Measurements from ENCODE around the gene SERPIND1. TPM values are rescaled to one million over a fixed set of nuclear protein-coding genes. Genes with fewer than 3 reads are reported as not detected.

SERPIND1 gene
- total RNA-seq, 1 donor, result 0.09 TPM

DNA sequence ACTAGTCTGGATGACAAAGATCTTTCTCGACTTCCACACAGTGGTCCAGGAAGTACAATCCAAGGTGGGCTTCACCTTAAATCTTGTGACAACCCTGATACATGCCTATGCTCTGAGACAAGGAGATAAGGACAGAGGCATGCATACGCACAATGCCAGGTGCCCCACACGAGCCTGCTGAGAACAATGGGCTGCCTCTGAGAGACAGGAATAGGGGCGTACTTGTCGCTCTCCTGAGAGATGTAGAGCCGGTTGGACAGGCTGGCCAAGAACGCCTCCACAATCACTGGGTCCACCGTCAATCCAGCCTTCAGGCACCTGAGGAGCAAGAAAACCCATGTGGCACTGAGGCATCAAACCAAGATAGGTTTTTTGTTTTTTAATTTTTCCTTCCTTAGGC, 25.5 kb downstream of the SERPIND1 start:
- TF ChIP-seq, protein P1, sequence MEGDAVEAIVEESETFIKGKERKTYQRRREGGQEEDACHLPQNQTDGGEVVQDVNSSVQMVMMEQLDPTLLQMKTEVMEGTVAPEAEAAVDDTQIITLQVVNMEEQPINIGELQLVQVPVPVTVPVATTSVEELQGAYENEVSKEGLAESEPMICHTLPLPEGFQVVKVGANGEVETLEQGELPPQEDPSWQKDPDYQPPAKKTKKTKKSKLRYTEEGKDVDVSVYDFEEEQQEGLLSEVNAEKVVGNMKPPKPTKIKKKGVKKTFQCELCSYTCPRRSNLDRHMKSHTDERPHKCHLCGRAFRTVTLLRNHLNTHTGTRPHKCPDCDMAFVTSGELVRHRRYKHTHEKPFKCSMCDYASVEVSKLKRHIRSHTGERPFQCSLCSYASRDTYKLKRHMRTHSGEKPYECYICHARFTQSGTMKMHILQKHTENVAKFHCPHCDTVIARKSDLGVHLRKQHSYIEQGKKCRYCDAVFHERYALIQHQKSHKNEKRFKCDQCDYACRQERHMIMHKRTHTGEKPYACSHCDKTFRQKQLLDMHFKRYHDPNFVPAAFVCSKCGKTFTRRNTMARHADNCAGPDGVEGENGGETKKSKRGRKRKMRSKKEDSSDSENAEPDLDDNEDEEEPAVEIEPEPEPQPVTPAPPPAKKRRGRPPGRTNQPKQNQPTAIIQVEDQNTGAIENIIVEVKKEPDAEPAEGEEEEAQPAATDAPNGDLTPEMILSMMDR (IDR thresholded peaks at IDR 0.05; ENCODE audit: insufficient read depth, low read length), result no peak
- H3K4me3 ChIP-seq (ENCODE audit: low read depth, low read length), result no peak overlapping the region

DNA sequence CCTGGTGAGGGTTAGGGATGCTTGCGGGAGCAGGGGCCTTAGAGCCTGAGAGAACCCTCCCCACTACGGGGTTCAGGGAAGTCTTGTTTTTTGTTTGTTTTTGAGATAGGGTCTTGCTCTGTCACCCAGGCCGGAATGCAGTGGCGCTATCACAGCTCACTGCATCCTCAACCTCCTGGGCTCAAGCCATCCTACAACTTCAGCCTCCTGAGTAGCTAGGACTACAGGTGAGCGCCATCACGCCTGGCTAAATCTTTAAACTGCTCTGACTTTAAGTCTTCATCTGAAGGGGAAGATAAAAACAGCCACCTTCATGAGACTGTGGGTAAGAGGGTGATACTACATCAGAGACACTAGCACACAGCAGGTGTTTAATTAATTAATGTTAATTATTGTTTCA, 28.5 kb downstream of the SERPIND1 start:
- no peak for DNase-seq (ENCODE audit: low read depth)
- H3K4me3 ChIP-seq (ENCODE audit: low read depth, low read length), result no peak overlapping the region
- TF ChIP-seq, protein P1 (IDR thresholded peaks at IDR 0.05; ENCODE audit: insufficient read depth, low read length), result no peak

More for the DNA sequence above, 25.5 kb downstream of the SERPIND1 start:
- no peak for DNase-seq (ENCODE audit: low read depth)

DNA sequence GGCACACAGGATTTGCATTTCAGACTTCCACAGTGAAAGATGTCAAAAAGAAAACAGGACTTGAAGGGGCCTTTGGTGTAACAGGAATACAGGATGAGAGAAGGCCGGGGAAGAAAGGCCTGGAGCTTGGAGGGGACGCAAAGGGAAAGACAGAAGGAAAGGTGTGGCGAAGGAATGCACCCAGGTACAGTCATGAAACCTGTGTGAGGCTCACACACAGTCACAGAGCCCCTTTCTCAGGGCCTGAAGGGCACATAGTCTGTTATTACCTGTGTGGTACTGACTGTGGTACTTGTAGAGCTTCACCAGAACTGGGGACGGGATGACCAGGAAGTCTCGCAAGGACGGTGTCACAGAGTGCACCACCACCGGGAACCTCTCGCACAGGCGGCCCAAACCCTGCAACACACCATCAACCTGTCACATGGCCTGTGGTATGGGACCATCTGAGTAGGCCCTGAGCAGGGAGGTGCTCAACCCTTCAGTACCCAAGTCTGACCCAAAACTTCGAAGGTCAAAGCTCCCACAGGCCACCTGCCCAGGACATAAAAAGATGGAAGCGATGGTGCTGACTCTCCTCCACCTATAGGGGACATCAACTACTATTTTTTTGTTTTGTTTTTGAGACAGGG, 29.1 kb downstream of the SERPIND1 start:
- TF ChIP-seq, protein P1 (IDR thresholded peaks at IDR 0.05; ENCODE audit: insufficient read depth, low read length), result no peak
- no peak for DNase-seq (ENCODE audit: low read depth)
- no peak overlapping the region for H3K4me3 ChIP-seq (ENCODE audit: low read depth, low read length)

DNA sequence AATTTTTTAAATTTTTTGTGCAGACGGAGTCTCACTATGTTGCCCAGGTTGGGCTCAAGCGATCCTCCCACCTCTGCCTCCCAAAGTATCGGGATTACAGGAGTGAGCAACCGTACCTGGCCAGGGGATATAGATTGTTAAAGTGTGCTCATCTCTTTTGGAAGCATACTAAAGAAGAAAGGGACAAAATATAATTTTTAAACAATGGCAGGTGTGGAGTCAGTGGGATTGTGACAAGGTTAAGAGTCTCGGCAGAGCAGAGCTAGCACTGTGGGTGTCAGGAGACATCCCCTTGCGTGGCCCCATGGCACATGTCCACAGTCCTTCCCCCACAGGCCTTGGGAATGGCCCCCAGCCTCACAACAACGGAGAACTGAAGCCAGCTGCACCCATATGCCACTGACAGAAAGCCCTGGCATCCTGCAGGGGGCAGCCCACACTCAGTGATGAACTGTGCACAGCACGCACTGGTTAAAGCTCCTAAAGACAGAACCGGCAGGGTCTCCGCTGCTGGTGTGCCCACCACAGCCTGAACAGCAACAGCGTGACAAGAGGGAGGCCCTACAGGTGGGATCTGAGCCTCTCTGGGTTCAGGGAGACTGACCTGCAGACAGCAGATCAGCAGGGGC, 29.9 kb downstream of the SERPIND1 start:
- no peak overlapping the region for H3K4me3 ChIP-seq (ENCODE audit: low read depth, low read length)
- DNase-seq (ENCODE audit: low read depth), result peak; percentile 31
- TF ChIP-seq, protein P1 (IDR thresholded peaks at IDR 0.05; ENCODE audit: insufficient read depth, low read length), result peak; percentile 52

DNA sequence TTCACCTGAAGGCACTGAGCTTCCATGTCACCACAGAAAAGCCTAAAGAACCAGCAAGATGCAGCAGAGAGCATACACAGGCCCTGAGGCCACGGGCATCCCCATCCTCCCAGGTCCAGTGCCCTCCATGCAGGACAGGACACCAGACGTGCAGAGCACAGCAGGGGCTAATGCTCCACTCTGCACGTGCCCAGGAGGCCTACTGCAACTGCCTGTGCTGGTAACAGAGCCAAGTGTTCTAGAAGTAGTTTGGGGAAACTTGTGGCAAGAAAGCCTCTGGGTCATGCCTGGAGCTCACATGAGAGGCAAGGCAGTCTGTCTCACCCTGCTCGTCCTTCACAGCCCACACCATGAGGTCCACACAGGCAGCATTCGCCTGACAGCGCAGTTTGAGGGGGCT, 30.7 kb downstream of the SERPIND1 start:
- no peak for DNase-seq (ENCODE audit: low read depth)
- H3K4me3 ChIP-seq (ENCODE audit: low read depth, low read length), result no peak overlapping the region
- TF ChIP-seq, protein P1 (IDR thresholded peaks at IDR 0.05; ENCODE audit: insufficient read depth, low read length), result no peak

DNA sequence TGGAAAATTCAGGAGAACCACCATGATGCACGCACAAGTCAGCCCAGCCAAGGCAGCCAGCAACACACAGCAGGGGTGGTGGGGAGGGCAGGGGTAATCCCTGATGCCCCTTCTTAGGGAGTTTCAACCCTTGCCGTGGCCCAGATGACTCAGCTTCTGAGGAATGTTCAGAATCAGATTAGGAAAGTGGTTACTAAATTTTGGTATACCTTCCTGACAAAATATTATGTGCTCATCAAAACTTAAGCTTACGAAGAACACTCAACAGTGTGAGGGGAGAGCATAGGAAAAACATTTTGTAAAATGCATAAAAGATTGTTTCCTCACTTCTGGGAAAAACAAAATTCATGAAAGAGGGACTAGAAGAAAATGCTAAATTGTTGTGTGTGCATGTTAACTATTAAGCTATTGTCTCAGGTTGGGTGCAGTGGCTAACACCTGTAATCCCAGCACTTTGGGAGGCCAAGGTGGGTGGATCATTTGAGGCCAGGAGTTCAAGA, 32.1 kb downstream of the SERPIND1 start:
- TF ChIP-seq, protein P1 (IDR thresholded peaks at IDR 0.05; ENCODE audit: insufficient read depth, low read length), result no peak
- H3K4me3 ChIP-seq (ENCODE audit: low read depth, low read length), result no peak overlapping the region
- peak; percentile 23 for DNase-seq (ENCODE audit: low read depth)
